ENCODE measurements around the gene ALDH1L2. TPM values are rescaled to one million over a fixed set of nuclear protein-coding genes. Genes with fewer than 3 reads are reported as not detected.
"Not testable (repeated sequence)": the region's sequence is repeated elsewhere in the genome, so short reads cannot be mapped to it uniquely, and the experiment has no call there.

The ALDH1L2 gene
- polyA plus RNA-seq, 4 donors = 1.00 to 1.3 (median 1.1) TPM

- DNase-seq (ENCODE audit: low read depth in 4 of 4, low spot score in 3 of 4) = no peak
Measured at GRCh38 chr12:104990950-104991349, 93.3 kb downstream of the ALDH1L2 start.

GRCh38 chr12:104986022-104986941 lies 98.0 kb downstream of the ALDH1L2 start, which contains the start of gene NOPCHAP1:
TSS of gene NOPCHAP1 (plus strand) at chr12:104986316. CDS start at chr12:104986353, 37 bp downstream.
- DNase-seq (ENCODE audit: low read depth in 4 of 4, low spot score in 3 of 4) = peak; percentile 80 to 86 (median 81)

- DNase-seq (ENCODE audit: low read depth in 4 of 4, low spot score in 3 of 4) = no peak
Measured at GRCh38 chr12:104985206-104985605, 99.1 kb downstream of the ALDH1L2 start.

- not testable (repeated sequence) for DNase-seq (ENCODE audit: low read depth in 4 of 4, low spot score in 3 of 4)
Measured at GRCh38 chr12:104977688-104978087, 106.6 kb downstream of the ALDH1L2 start.

GRCh38 chr12:104976703-104977102 lies 107.6 kb downstream of the ALDH1L2 start:
- no peak for DNase-seq (ENCODE audit: low read depth in 4 of 4, low spot score in 3 of 4)

- DNase-seq (ENCODE audit: low read depth in 4 of 4, low spot score in 3 of 4) = no peak
Measured at GRCh38 chr12:104975587-104976343, 108.5 kb downstream of the ALDH1L2 start.

GRCh38 chr12:104974626-104975290 lies 109.5 kb downstream of the ALDH1L2 start:
- DNase-seq (ENCODE audit: low read depth in 4 of 4, low spot score in 3 of 4) = no peak

GRCh38 chr12:104973250-104973649 lies 111.0 kb downstream of the ALDH1L2 start:
- no peak for DNase-seq (ENCODE audit: low read depth in 4 of 4, low spot score in 3 of 4)

- DNase-seq (ENCODE audit: low read depth in 4 of 4, low spot score in 3 of 4) = no peak
Measured at GRCh38 chr12:104971306-104971705, 113.0 kb downstream of the ALDH1L2 start.

Other genes starting within 250 kb of the ALDH1L2 start
- 1 to 10 TPM; 4.0 to 6.4 (median 5.8) TPM for gene SLC41A2, start 126.2 kb downstream of the ALDH1L2 start, polyA plus RNA-seq (ENCODE audit: insufficient read length in 4 of 4)
- 10 to 100 TPM; 11.9 to 14.7 (median 13.2) TPM for gene NOPCHAP1, start 98.1 kb downstream of the ALDH1L2 start, polyA plus RNA-seq (ENCODE audit: insufficient read length in 4 of 4)
- gene WASHC4, start 23.3 kb upstream of the ALDH1L2 start, polyA plus RNA-seq (ENCODE audit: insufficient read length in 4 of 4) = 10 to 100 TPM; 48.4 to 66.9 (median 61.0) TPM
- 10 to 100 TPM; 68.5 to 92.7 (median 84.0) TPM for gene APPL2, start 151.7 kb upstream of the ALDH1L2 start, polyA plus RNA-seq (ENCODE audit: insufficient read length in 4 of 4)
- gene C12orf75, start 246.2 kb upstream of the ALDH1L2 start, polyA plus RNA-seq (ENCODE audit: insufficient read length in 4 of 4) = 10 to 100 TPM; 77.1 to 97.2 (median 85.2) TPM